Tibial nerve (tissue), 4 donors: Measurements from ENCODE around the gene ITGAE. TPM values are rescaled to one million over a fixed set of nuclear protein-coding genes. Genes with fewer than 3 reads are reported as not detected.
"Not testable (repeated sequence)": the region's sequence is repeated elsewhere in the genome, so short reads cannot be mapped to it uniquely, and the experiment has no call there.

Experiments used
- DNase-seq, 2 donors: peaks; one replicate each; pipeline ENCODE4 v3.0.0-alpha.2; 2019; ENCODE audit warnings: low spot score in 2 of 2
- H3K27ac ChIP-seq, 4 donors: fragments of 200-600 bp; sonication (generic) in 3 of 4; one replicate each; pipeline ENCODE4 v1.5.1; 2017 to 2019; ENCODE audit warnings: mild to moderate bottlenecking in 1 of 4
- H3K27me3 ChIP-seq, 2 donors: fragments of 200-600 bp; sonication (generic) in 1 of 2; one replicate each; pipeline versions ENCODE4 v1.5.1 to v1.6.0; 2017 to 2019
- H3K36me3 ChIP-seq, 3 donors: fragments of 200-600 bp; sonication (generic); one replicate each; pipeline ENCODE4 v1.5.1; 2018 to 2019
- H3K4me1 ChIP-seq, 4 donors: fragments of 200-600 bp; sonication (generic) in 3 of 4; one replicate each; pipeline ENCODE4 v1.5.1; 2017 to 2019
- H3K4me3 ChIP-seq, 4 donors: fragments of 200-600 bp; sonication (generic) in 3 of 4; one replicate each; pipeline ENCODE4 v1.5.1; 2017 to 2019; ENCODE audit warnings: mild to moderate bottlenecking in 1 of 4, moderate library complexity in 1 of 4
- H3K9me3 ChIP-seq, 4 donors: fragments of 200-600 bp; sonication (generic) in 3 of 4; one replicate each; pipeline ENCODE4 v1.5.1; 2017 to 2019
- CTCF ChIP-seq, 5 experiments: fragments of 200-600 bp in 3 of 5; fragments of 450-650 bp in 2 of 5; sonication (generic) in 3 of 5; IDR thresholded peaks; one replicate each; pipeline ENCODE4 v1.5.1; 2016 to 2019; ENCODE audit warnings: antibody characterized with exemption in 5 of 5, mild to moderate bottlenecking in 3 of 5, moderate library complexity in 2 of 5
- EP300 ChIP-seq, 2 donors: sonication (generic); formaldehyde crosslinking; IDR thresholded peaks; one replicate each; pipeline ENCODE4 v1.6.1; 2017; ENCODE audit warnings: antibody characterized with exemption in 2 of 2, mild to moderate bottlenecking in 1 of 2
- POLR2A ChIP-seq, 2 donors: fragments of 450-650 bp; IDR thresholded peaks; one replicate each; pipeline ENCODE4 v1.6.1; 2017; ENCODE audit warnings: antibody characterized with exemption in 2 of 2, mild to moderate bottlenecking in 2 of 2, moderate library complexity in 2 of 2
- WGBS, 2 donors: methylation state at CpG; one replicate each; pipeline ENCODE4 v1.1.5; 2018; 5-methylcytosine and 5-hydroxymethylcytosine counted together
- total RNA-seq, 4 donors: library from RNA; depleted of rRNA; stranded (reverse); fragments of >200 nt; gene quantifications; one replicate each; pipeline ENCODE4 v1.1.0, GENCODE V29; 2016

Gene ITGAE
- total RNA-seq, 4 donors from 2014 or later = 11.1 to 17.5 (median 13.4) TPM

- no peak overlapping the region for H3K4me3 ChIP-seq
- WGBS, 2 donors = 82 to 84% methylated on average over 20 of the region's 20 CpGs
- TF ChIP-seq CTCF (IDR thresholded peaks at IDR 0.05) = no peak
- TF ChIP-seq EP300 (IDR thresholded peaks at IDR 0.05) = no peak
- TF ChIP-seq POLR2A (IDR thresholded peaks at IDR 0.05) = no peak
- H3K36me3 ChIP-seq = peaks cover 0 to 18% (median 0%) of the 10 kb centered on the region in 3 donors
- no peaks in the 10 kb centered on the region for H3K9me3 ChIP-seq
- no peak overlapping the region for H3K27ac ChIP-seq
- H3K27me3 ChIP-seq = no peaks in the 10 kb centered on the region
- H3K4me1 ChIP-seq = no peaks in the 10 kb centered on the region
- DNase-seq = no peak
Measured at GRCh38 chr17:3704931-3705717, 95.9 kb downstream of the ITGAE start.

GRCh38 chr17:3702041-3702539 is 98.9 kb downstream of the ITGAE start:
- WGBS, 2 donors = 77% methylated on average over 6 of the region's 7 CpGs
- H3K27ac ChIP-seq, H3K4me3 ChIP-seq, DNase-seq, H3K4me1 ChIP-seq, H3K27me3 ChIP-seq: not testable (repeated sequence)
- Histone ChIP-seq H3K9me3 (peaks cover 0 to 15% (median 0%) of the 10 kb centered on the region in 4 donors), H3K36me3 (peaks cover 0 to 18% (median 0%) of the 10 kb centered on the region in 3 donors)

- H3K4me3 ChIP-seq = no peak overlapping the region
- peaks cover 0 to 15% (median 0%) of the 10 kb centered on the region in 4 donors for H3K9me3 ChIP-seq
- TF ChIP-seq POLR2A (IDR thresholded peaks at IDR 0.05) (no peak), CTCF (IDR thresholded peaks at IDR 0.05) (no peak)
- peaks cover 0 to 19% (median 0%) of the 10 kb centered on the region in 4 donors for H3K4me1 ChIP-seq
- DNase-seq = no peak
- 89 to 92% methylated on average over 4 of the region's 4 CpGs for WGBS, 2 donors
- H3K27me3 ChIP-seq = peaks cover 0 to 25% of the 10 kb centered on the region in 2 donors
- H3K36me3 ChIP-seq = peaks cover 0 to 18% (median 0%) of the 10 kb centered on the region in 3 donors
- H3K27ac ChIP-seq = no peak overlapping the region
Measured at GRCh38 chr17:3699951-3700350, 101.0 kb downstream of the ITGAE start.

- Histone ChIP-seq H3K4me1 (peaks cover 0 to 24% (median 0%) of the 10 kb centered on the region in 4 donors), H3K9me3 (peaks cover 0 to 15% (median 0%) of the 10 kb centered on the region in 4 donors), H3K27me3 (peaks cover 0 to 43% of the 10 kb centered on the region in 2 donors), H3K27ac (no peak overlapping the region), H3K36me3 (peaks cover 0 to 12% (median 0%) of the 10 kb centered on the region in 3 donors), H3K4me3 (no peak overlapping the region)
- no peak for DNase-seq
- TF ChIP-seq CTCF (IDR thresholded peaks at IDR 0.05) (no peak), POLR2A (IDR thresholded peaks at IDR 0.05) (no peak), EP300 (IDR thresholded peaks at IDR 0.05) (no peak)
- WGBS, 2 donors = 86 to 88% methylated on average over 4 of the region's 4 CpGs
Measured at GRCh38 chr17:3698139-3698538, 102.8 kb downstream of the ITGAE start.

- no peak for DNase-seq
- H3K4me3 ChIP-seq = no peak overlapping the region
- no peak overlapping the region for H3K27ac ChIP-seq
- peaks cover 0 to 15% (median 0%) of the 10 kb centered on the region in 4 donors for H3K9me3 ChIP-seq
- H3K36me3 ChIP-seq = peaks cover 0 to 3% (median 0%) of the 10 kb centered on the region in 3 donors
- TF ChIP-seq POLR2A (IDR thresholded peaks at IDR 0.05) (no peak), EP300 (IDR thresholded peaks at IDR 0.05) (no peak), CTCF (IDR thresholded peaks at IDR 0.05) (no peak)
- H3K27me3 ChIP-seq = peaks cover 0 to 53% of the 10 kb centered on the region in 2 donors
- H3K4me1 ChIP-seq = peaks cover 0 to 24% (median 0%) of the 10 kb centered on the region in 4 donors
- WGBS, 2 donors = 49 to 60% methylated on average over 11 to 12 of the region's 12 CpGs
Measured at GRCh38 chr17:3697103-3697476, 103.9 kb downstream of the ITGAE start.
